ENCODE measurements around the gene CCL25. TPM values are rescaled to one million over a fixed set of nuclear protein-coding genes. Genes with fewer than 3 reads are reported as not detected.

Gene CCL25
- total and polyA plus RNA-seq, 2 of the 13 experiments (the other 11 are each of a cell fraction or from before 2014, with no cell fraction given): not detected

GRCh38 chr19:8089664-8090601, 37.4 kb downstream of the CCL25 start (continued):
- TF ChIP-seq ZNF687 (CRISPR knock-in tag; IDR thresholded peaks at IDR 0.05): peak; percentile 18; the same call in 1 of the 2 replicates
- no peak for TF ChIP-seq CBX2 (IDR thresholded peaks at IDR 0.05; ENCODE audit: low read depth, low read length)
- TF ChIP-seq CBX2 (CRISPR knock-in tag; IDR thresholded peaks at IDR 0.05; ENCODE audit: low read depth): no peak
- TF ChIP-seq ZNF784 (CRISPR knock-in tag; IDR thresholded peaks at IDR 0.05; ENCODE audit: borderline replicate concordance): no peak
- TF ChIP-seq, protein P1, sequence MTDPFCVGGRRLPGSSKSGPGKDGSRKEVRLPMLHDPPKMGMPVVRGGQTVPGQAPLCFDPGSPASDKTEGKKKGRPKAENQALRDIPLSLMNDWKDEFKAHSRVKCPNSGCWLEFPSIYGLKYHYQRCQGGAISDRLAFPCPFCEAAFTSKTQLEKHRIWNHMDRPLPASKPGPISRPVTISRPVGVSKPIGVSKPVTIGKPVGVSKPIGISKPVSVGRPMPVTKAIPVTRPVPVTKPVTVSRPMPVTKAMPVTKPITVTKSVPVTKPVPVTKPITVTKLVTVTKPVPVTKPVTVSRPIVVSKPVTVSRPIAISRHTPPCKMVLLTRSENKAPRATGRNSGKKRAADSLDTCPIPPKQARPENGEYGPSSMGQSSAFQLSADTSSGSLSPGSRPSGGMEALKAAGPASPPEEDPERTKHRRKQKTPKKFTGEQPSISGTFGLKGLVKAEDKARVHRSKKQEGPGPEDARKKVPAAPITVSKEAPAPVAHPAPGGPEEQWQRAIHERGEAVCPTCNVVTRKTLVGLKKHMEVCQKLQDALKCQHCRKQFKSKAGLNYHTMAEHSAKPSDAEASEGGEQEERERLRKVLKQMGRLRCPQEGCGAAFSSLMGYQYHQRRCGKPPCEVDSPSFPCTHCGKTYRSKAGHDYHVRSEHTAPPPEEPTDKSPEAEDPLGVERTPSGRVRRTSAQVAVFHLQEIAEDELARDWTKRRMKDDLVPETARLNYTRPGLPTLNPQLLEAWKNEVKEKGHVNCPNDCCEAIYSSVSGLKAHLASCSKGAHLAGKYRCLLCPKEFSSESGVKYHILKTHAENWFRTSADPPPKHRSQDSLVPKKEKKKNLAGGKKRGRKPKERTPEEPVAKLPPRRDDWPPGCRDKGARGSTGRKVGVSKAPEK (CRISPR knock-in tag; IDR thresholded peaks at IDR 0.05; ENCODE audit: borderline replicate concordance): no peak
- no peak for TF ChIP-seq MEIS1 (CRISPR knock-in tag; IDR thresholded peaks at IDR 0.05; ENCODE audit: borderline replicate concordance)
- TF ChIP-seq, protein P2, sequence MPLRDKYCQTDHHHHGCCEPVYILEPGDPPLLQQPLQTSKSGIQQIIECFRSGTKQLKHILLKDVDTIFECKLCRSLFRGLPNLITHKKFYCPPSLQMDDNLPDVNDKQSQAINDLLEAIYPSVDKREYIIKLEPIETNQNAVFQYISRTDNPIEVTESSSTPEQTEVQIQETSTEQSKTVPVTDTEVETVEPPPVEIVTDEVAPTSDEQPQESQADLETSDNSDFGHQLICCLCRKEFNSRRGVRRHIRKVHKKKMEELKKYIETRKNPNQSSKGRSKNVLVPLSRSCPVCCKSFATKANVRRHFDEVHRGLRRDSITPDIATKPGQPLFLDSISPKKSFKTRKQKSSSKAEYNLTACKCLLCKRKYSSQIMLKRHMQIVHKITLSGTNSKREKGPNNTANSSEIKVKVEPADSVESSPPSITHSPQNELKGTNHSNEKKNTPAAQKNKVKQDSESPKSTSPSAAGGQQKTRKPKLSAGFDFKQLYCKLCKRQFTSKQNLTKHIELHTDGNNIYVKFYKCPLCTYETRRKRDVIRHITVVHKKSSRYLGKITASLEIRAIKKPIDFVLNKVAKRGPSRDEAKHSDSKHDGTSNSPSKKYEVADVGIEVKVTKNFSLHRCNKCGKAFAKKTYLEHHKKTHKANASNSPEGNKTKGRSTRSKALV (CRISPR knock-in tag; IDR thresholded peaks at IDR 0.05): no peak

All from HepG2 (cell line).